ENCODE results near the gene CACNA1B. TPM values are rescaled to one million over a fixed set of nuclear protein-coding genes. Genes with fewer than 3 reads are reported as not detected.

Gene CACNA1B
- polyA plus RNA-seq, 1 of the 3 experiments (the other 2 are of a cell fraction) = 0.03 TPM

GRCh38 chr9:137900584-137901310 lies 23.2 kb downstream of the CACNA1B start:
- Histone ChIP-seq H3K9me3 (no peaks in the 10 kb centered on the region), H3K9ac (no peak overlapping the region), H3K4me3 (ENCODE audit: low read depth in 2 of 2, low read length in 1 of 2) (no peak overlapping the region), H4K20me1 (ENCODE audit: insufficient read depth) (no peaks in the 10 kb centered on the region), H3K4me2 (no peak overlapping the region), H3K4me1 (ENCODE audit: control insufficient read depth in 1 of 2, insufficient read depth in 2 of 2, low read depth in 1 of 2, low read length in 1 of 2) (no peaks in the 10 kb centered on the region), H2AFZ (ENCODE audit: low read depth) (no peak overlapping the region), H3K9me2 (no peaks in the 10 kb centered on the region), H3K79me2 (ENCODE audit: insufficient read depth) (no peaks in the 10 kb centered on the region), H3K27me3 (ENCODE audit: insufficient read depth) (no peaks in the 10 kb centered on the region), H3K36me3 (replicated peaks in 1 of 2; ENCODE audit: control insufficient read depth in 1 of 2, insufficient read depth in 2 of 2, low read length in 1 of 2) (no peaks in the 10 kb centered on the region), H3F3A (replicated peaks; ENCODE audit: insufficient read depth) (no peaks in the 10 kb centered on the region), H3K27ac (ENCODE audit: low read depth in 2 of 2, low read length in 1 of 2) (no peak overlapping the region)
- DNase-seq = no peak
- 54% methylated on average over 11 of the region's 12 CpGs for WGBS (ENCODE audit: low lambda C conversion rate)
- CTCF ChIA-PET = no interaction called here
- TF ChIP-seq USF2 (IDR thresholded peaks at IDR 0.05; ENCODE audit: borderline replicate concordance, low read depth, low read length) (no peak), TAF1 (IDR thresholded peaks at IDR 0.05; ENCODE audit: borderline replicate concordance, low read depth, low read length) (no peak), EP300 (IDR thresholded peaks at IDR 0.05; ENCODE audit: borderline replicate concordance in 1 of 2, low read depth in 1 of 2, low read length in 1 of 2) (no peak), GABPA (IDR thresholded peaks at IDR 0.05; ENCODE audit: low read depth) (no peak), FOSL2 (IDR thresholded peaks at IDR 0.05; ENCODE audit: borderline replicate concordance, low read depth) (no peak), POLR2AphosphoS5 (IDR thresholded peaks at IDR 0.05; ENCODE audit: low read depth, low read length) (no peak), MEF2A (IDR thresholded peaks at IDR 0.05; ENCODE audit: borderline replicate concordance, low read depth) (no peak), FOXJ3 (CRISPR knock-in tag; IDR thresholded peaks at IDR 0.05) (no peak), CHD2 (IDR thresholded peaks at IDR 0.05; ENCODE audit: low read length, partially characterized antibody) (no peak), RXRA (IDR thresholded peaks at IDR 0.05; ENCODE audit: borderline replicate concordance, low read depth) (no peak), MXI1 (IDR thresholded peaks at IDR 0.05; ENCODE audit: low read depth, low read length) (no peak), GATA2 (CRISPR knock-in tag; IDR thresholded peaks at IDR 0.05) (no peak), NRF1 (IDR thresholded peaks at IDR 0.05; ENCODE audit: low read depth, low read length) (no peak), NFIC (IDR thresholded peaks at IDR 0.05; ENCODE audit: borderline replicate concordance) (no peak), TEAD4 (IDR thresholded peaks at IDR 0.05; ENCODE audit: borderline replicate concordance, insufficient read depth) (no peak), PBX3 (IDR thresholded peaks at IDR 0.05) (no peak)
- POLR2A ChIA-PET = no interaction called here

GRCh38 chr9:137902646-137903045 lies 25.1 kb downstream of the CACNA1B start:
- no peaks in the 10 kb centered on the region for H3K9me3 ChIP-seq
- H2AFZ ChIP-seq (ENCODE audit: low read depth) = no peak overlapping the region
- H3K4me2 ChIP-seq = no peak overlapping the region
- WGBS (ENCODE audit: low lambda C conversion rate) = 35% methylated on average over 9 of the region's 9 CpGs
- no peaks in the 10 kb centered on the region for H3K36me3 ChIP-seq (replicated peaks in 1 of 2; ENCODE audit: control insufficient read depth in 1 of 2, insufficient read depth in 2 of 2, low read length in 1 of 2)
- no peaks in the 10 kb centered on the region for H3K4me1 ChIP-seq (ENCODE audit: control insufficient read depth in 1 of 2, insufficient read depth in 2 of 2, low read depth in 1 of 2, low read length in 1 of 2)
- H4K20me1 ChIP-seq (ENCODE audit: insufficient read depth) = no peaks in the 10 kb centered on the region
- DNase-seq = no peak
- H3F3A ChIP-seq (replicated peaks; ENCODE audit: insufficient read depth) = no peaks in the 10 kb centered on the region
- H3K27me3 ChIP-seq (ENCODE audit: insufficient read depth) = no peaks in the 10 kb centered on the region
- no peak overlapping the region for H3K4me3 ChIP-seq (ENCODE audit: low read depth in 2 of 2, low read length in 1 of 2)
- CTCF ChIA-PET = interaction anchor here (0.7 kb wide), 1 partner anchor 16 kb away, joined by 3 read pairs; no protein-coding TSS in a partner anchor
- no peak overlapping the region for H3K27ac ChIP-seq (ENCODE audit: low read depth in 2 of 2, low read length in 1 of 2)
- H3K9ac ChIP-seq = no peak overlapping the region
- POLR2A ChIA-PET = no interaction called here
- no peaks in the 10 kb centered on the region for H3K9me2 ChIP-seq
- no peaks in the 10 kb centered on the region for H3K79me2 ChIP-seq (ENCODE audit: insufficient read depth)
- TF ChIP-seq MAX (IDR thresholded peaks at IDR 0.05; ENCODE audit: low read depth) = no peak
- TF ChIP-seq USF2 (IDR thresholded peaks at IDR 0.05; ENCODE audit: borderline replicate concordance, low read depth, low read length) = no peak
- TF ChIP-seq CHD2 (IDR thresholded peaks at IDR 0.05; ENCODE audit: low read length, partially characterized antibody) = no peak
- no peak for TF ChIP-seq FOXJ3 (CRISPR knock-in tag; IDR thresholded peaks at IDR 0.05)
- TF ChIP-seq TEAD4 (IDR thresholded peaks at IDR 0.05; ENCODE audit: borderline replicate concordance, insufficient read depth) = no peak
- TF ChIP-seq IRF3 (IDR thresholded peaks at IDR 0.05; ENCODE audit: low read depth, low read length) = no peak
- no peak for TF ChIP-seq PBX3 (IDR thresholded peaks at IDR 0.05)
- TF ChIP-seq JUND (IDR thresholded peaks at IDR 0.05) = no peak
- no peak for TF ChIP-seq MXI1 (IDR thresholded peaks at IDR 0.05; ENCODE audit: low read depth, low read length)

Measured in SK-N-SH (cell line).